HCT116 (cell line): ENCODE data around the gene TWIST1.

Experiments used
- EZH2 ChIP-seq: fragments of 200-600 bp; sonication (generic); IDR thresholded peaks from 2 replicates; pipeline ENCODE4 v1.6.1; 2017; ENCODE audit warnings: antibody characterized with exemption, mixed run types
- EZH2phosphoT487 ChIP-seq: fragments of 200-600 bp; IDR thresholded peaks from 2 replicates; pipeline ENCODE4 v1.6.1; 2018; ENCODE audit warnings: antibody characterized with exemption, borderline replicate concordance
- POLR2A ChIP-seq: IDR thresholded peaks from 2 replicates; pipeline ENCODE4 v1.7.0; 2011; ENCODE audit warnings: borderline replicate concordance; ENCODE audit not compliant: insufficient read depth, insufficient read length; ENCODE audit errors: extremely low read depth
- POLR2AphosphoS5 ChIP-seq: IDR thresholded peaks from 2 replicates; pipeline ENCODE4 v1.6.1; 2011; ENCODE audit warnings: mild to moderate bottlenecking, low read depth, low read length, moderate library complexity
- SRF ChIP-seq: IDR thresholded peaks from 2 replicates; pipeline ENCODE4 v1.6.1; 2012; ENCODE audit warnings: low read depth
- TF ChIP-seq, protein P1 (sequence below): IDR thresholded peaks from 2 replicates; pipeline ENCODE4 v1.6.1; 2012
- TF ChIP-seq, protein P2 (sequence below), 3 experiments: fragments of 200-600 bp in 1 of 3; sonication (generic) in 1 of 3; IDR thresholded peaks in 2 of 3; conservative IDR thresholded peaks in 1 of 3; 2 replicates each; pipeline ENCODE4 v1.5.1; 2012 to 2017; ENCODE audit warnings: low read depth in 2 of 3, low read length in 2 of 3, antibody characterized with exemption in 1 of 3, borderline replicate concordance in 1 of 3, control low read depth in 1 of 3, mild to moderate bottlenecking in 1 of 3, mixed read lengths in 1 of 3, mixed run types in 1 of 3, moderate library complexity in 1 of 3; ENCODE audit not compliant: insufficient read depth in 1 of 3

DNA sequence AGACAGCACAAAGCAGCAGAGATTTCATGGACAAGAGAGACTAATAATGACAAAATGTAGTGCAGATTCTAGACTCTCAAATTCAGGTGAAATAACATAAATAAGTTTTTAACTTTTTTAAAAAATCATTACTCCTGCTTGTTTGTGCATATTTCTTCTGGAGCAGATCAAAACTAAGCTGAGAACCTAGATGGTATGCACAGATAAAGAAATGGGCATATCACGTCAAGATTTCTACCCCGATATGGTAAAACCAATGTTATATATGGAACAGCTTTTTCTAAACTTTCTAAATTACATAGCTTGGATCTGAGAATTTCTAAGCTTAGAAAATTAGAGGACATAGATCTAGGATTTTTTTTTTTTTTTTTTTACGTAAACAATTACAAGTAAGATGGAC lies 18.2 kb downstream of the TWIST1 start:
- TF ChIP-seq POLR2A: no peak
- TF ChIP-seq, protein P1, sequence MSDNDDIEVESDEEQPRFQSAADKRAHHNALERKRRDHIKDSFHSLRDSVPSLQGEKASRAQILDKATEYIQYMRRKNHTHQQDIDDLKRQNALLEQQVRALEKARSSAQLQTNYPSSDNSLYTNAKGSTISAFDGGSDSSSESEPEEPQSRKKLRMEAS: no peak
- TF ChIP-seq, protein P2, sequence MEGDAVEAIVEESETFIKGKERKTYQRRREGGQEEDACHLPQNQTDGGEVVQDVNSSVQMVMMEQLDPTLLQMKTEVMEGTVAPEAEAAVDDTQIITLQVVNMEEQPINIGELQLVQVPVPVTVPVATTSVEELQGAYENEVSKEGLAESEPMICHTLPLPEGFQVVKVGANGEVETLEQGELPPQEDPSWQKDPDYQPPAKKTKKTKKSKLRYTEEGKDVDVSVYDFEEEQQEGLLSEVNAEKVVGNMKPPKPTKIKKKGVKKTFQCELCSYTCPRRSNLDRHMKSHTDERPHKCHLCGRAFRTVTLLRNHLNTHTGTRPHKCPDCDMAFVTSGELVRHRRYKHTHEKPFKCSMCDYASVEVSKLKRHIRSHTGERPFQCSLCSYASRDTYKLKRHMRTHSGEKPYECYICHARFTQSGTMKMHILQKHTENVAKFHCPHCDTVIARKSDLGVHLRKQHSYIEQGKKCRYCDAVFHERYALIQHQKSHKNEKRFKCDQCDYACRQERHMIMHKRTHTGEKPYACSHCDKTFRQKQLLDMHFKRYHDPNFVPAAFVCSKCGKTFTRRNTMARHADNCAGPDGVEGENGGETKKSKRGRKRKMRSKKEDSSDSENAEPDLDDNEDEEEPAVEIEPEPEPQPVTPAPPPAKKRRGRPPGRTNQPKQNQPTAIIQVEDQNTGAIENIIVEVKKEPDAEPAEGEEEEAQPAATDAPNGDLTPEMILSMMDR (IDR thresholded peaks at IDR 0.05 in 2 of 3, conservative IDR thresholded peaks at IDR 0.05 in 1 of 3; ENCODE audit: borderline replicate concordance in 1 of 3, insufficient read depth in 1 of 3, low read depth in 2 of 3, low read length in 2 of 3): no peak
- TF ChIP-seq SRF: no peak
- no peak for TF ChIP-seq EZH2phosphoT487
- TF ChIP-seq EZH2: no peak
- TF ChIP-seq POLR2AphosphoS5: no peak
